GM10248 (cell line): Measurements from ENCODE around the gene TNN.

ENCODE experiments used
- CTCF ChIA-PET: fragments of 300-600 bp; sonication (Branson Sonifier 250); formaldehyde crosslinking; extraction: SDS; loops from one replicate; lab custom pipeline; 2021; ENCODE audit warnings: antibody characterized with exemption; lab: Yijun Ruan, JAX
- POLR2A ChIA-PET: fragments of 350-650 bp; sonication (Branson Sonifier 250); formaldehyde crosslinking; extraction: SDS; loops from one replicate; lab custom pipeline; 2020; ENCODE audit warnings: antibody characterized with exemption; lab: Yijun Ruan, JAX
- DNase-seq: peaks from one replicate; pipeline ENCODE4 v3.0.0; 2012; ENCODE audit errors: extremely low spot score
- CTCF ChIP-seq: IDR thresholded peaks from 2 replicates; pipeline ENCODE4 v1.5.1; 2012; ENCODE audit warnings: mild to moderate bottlenecking, low read depth; ENCODE audit errors: extremely low read depth, missing control alignments, control extremely low read depth

TNN gene

GRCh38 chr1:175133673-175134435 is 66.2 kb downstream of the TNN start:
- POLR2A ChIA-PET, result no interaction called here

GRCh38 chr1:175134500-175134899 is 66.9 kb downstream of the TNN start:
- TF ChIP-seq CTCF, result no peak
- ChIA-PET POLR2A (no interaction called here), CTCF (interaction anchor here (1.2 to 19.8 kb wide), 7 partner anchors 9 to 184 kb away, joined by 3 to 289 read pairs (median 6); no protein-coding TSS in a partner anchor)
- no peak for DNase-seq

More at GRCh38 chr1:175133673-175134435, 66.2 kb downstream of the TNN start:
- CTCF ChIA-PET, result interaction anchor here (0.9 to 19.8 kb wide), 8 partner anchors 9 to 185 kb away, joined by 3 to 289 read pairs (median 5); no protein-coding TSS in a partner anchor
- no peak for DNase-seq
- no peak for TF ChIP-seq CTCF

GRCh38 chr1:175136246-175136645 is 68.6 kb downstream of the TNN start:
- DNase-seq, result no peak
- POLR2A ChIA-PET, result no interaction called here
- TF ChIP-seq CTCF, result no peak
- CTCF ChIA-PET, result interaction anchor here (1.3 to 19.8 kb wide), 6 partner anchors 11 to 182 kb away, joined by 4 to 431 read pairs (median 19); no protein-coding TSS in a partner anchor

- ChIA-PET CTCF (interaction anchor here (2.1 to 19.8 kb wide), 3 partner anchors 10 to 181 kb away, joined by 8 to 431 read pairs (median 289); no protein-coding TSS in a partner anchor), POLR2A (no interaction called here)
- no peak for TF ChIP-seq CTCF
- DNase-seq, result no peak
Measured at GRCh38 chr1:175137369-175137768, 69.7 kb downstream of the TNN start.

- DNase-seq, result no peak
- ChIA-PET CTCF (interaction anchor here (1.4 to 19.8 kb wide), 4 partner anchors 8 to 180 kb away, joined by 4 to 431 read pairs (median 148); no protein-coding TSS in a partner anchor), POLR2A (no interaction called here)
- TF ChIP-seq CTCF, result no peak
Measured at GRCh38 chr1:175138579-175138978, 70.9 kb downstream of the TNN start.

- ChIA-PET CTCF (interaction anchor here (0.6 to 18.0 kb wide), 42 partner anchors 10 to 424 kb away, joined by 3 to 431 read pairs (median 4); partner anchors contain the start of gene MRPS14), POLR2A (interaction anchor here (0.6 kb wide), 2 partner anchors 21 to 191 kb away, joined by 3 read pairs; no protein-coding TSS in a partner anchor)
- no peak for DNase-seq
Measured at GRCh38 chr1:175145899-175146528, 78.4 kb downstream of the TNN start.

More at GRCh38 chr1:175145899-175146528, 78.4 kb downstream of the TNN start:
- TF ChIP-seq CTCF, result no peak
